Activated T-cell treated with anti-CD3 and anti-CD28 coated beads for 48 hours (primary cell): ENCODE measurements around the gene SPEN.
A peak's percentile ranks its signal among the peaks of the same experiment; 100 is the strongest.
"Not testable (repeated sequence)": the region's sequence is repeated elsewhere in the genome, so short reads cannot be mapped to it uniquely, and the experiment has no call there.

ENCODE experiments used
- DNase-seq: peaks from one replicate; pipeline ENCODE4 v3.0.0-alpha.2; 2020; ENCODE audit warnings: low read depth

SPEN gene, protein sequence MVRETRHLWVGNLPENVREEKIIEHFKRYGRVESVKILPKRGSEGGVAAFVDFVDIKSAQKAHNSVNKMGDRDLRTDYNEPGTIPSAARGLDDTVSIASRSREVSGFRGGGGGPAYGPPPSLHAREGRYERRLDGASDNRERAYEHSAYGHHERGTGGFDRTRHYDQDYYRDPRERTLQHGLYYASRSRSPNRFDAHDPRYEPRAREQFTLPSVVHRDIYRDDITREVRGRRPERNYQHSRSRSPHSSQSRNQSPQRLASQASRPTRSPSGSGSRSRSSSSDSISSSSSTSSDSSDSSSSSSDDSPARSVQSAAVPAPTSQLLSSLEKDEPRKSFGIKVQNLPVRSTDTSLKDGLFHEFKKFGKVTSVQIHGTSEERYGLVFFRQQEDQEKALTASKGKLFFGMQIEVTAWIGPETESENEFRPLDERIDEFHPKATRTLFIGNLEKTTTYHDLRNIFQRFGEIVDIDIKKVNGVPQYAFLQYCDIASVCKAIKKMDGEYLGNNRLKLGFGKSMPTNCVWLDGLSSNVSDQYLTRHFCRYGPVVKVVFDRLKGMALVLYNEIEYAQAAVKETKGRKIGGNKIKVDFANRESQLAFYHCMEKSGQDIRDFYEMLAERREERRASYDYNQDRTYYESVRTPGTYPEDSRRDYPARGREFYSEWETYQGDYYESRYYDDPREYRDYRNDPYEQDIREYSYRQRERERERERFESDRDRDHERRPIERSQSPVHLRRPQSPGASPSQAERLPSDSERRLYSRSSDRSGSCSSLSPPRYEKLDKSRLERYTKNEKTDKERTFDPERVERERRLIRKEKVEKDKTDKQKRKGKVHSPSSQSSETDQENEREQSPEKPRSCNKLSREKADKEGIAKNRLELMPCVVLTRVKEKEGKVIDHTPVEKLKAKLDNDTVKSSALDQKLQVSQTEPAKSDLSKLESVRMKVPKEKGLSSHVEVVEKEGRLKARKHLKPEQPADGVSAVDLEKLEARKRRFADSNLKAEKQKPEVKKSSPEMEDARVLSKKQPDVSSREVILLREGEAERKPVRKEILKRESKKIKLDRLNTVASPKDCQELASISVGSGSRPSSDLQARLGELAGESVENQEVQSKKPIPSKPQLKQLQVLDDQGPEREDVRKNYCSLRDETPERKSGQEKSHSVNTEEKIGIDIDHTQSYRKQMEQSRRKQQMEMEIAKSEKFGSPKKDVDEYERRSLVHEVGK (N-terminal part only)

GRCh38 chr1:15847100-15847892 is at the start of gene SPEN:
Gene SPEN (plus strand): TSS chr1:15847707. CDS start chr1:15848068, 361 bp downstream.
- DNase-seq: peak; percentile 99

- no peak for DNase-seq
Measured at GRCh38 chr1:15799004-15799867, 48.3 kb upstream of the SPEN start.

DNA sequence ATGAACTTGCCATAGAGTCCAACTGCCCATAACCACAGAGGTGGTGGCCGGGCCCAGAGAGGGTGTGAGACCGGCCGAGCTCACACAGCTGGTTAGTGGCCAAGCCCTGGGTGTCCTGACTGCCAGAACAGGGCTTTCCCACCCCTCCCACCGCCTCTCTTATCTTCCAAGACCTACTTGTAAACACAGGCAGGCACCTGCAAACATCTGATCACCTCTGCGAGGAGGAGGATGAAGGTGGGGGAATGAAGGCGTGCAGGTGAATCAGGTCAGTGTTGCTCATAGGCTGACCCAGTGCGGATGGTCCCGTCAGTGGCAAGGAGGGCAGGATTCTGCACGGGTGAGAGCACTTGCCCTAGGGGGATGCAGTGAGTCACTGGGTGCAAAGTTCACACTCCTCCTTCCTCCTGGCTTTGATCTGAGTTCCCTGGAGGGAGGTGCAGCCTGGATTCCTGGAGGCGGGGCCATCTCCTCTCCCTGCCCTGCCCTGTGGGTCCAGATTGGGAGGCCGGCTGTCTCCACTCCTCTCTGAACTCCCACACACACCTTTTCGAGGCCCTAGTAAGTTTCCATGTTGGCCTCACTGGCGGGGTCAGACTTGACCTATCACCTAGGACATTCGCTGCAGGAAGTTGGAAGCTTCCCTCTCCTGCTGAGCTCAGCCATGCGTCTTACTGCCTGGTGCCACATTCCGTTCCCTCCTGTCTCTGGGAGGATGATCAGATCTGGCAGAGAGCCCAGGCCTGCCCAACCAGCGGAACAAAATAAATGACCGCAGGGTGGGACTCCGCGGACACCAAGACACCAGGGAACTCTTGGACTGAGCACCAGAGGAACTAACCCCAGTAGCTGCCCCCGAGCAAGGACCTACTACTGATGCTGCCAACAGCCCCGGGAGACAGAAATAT is 47.3 kb upstream of the SPEN start:
- DNase-seq: no peak

DNA sequence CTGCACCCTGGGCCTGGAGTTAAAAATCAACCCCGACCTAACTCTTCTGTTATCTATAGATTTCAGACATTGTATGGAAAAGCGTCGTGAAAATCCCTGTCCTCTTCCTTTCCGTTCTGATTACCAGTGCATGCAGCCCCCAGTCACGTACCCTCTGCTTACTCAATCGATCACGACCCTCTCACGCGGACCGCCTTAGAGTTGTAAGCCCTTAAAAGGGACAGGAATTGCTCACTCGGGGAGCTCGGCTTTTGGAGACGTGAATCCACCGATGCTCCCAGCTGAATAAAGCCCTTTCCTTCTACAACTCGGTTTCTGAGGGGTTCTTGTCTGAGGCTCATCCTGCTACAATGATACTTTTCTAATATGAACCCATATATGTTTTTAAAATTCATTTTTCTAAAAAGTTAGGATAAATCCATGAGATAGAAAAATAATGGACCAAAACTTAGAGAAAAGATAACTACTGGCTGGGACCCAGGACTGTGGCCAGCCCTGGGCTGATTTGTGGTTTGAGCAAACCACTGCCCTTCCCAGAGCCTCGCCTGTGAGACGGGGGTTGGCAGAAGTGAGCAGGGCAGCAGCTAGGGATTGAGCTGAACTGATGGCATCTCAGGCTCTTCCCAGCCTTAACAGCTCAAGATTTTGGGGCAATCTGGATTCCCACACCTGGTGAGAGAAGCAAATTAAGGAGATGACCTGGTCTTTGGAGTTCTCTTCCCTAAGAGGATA is 45.1 kb upstream of the SPEN start:
- DNase-seq: no peak

GRCh38 chr1:15803380-15803779 is 44.1 kb upstream of the SPEN start:
- no peak for DNase-seq

- no peak for DNase-seq
Measured at GRCh38 chr1:15804060-15804459, 43.4 kb upstream of the SPEN start.

DNA sequence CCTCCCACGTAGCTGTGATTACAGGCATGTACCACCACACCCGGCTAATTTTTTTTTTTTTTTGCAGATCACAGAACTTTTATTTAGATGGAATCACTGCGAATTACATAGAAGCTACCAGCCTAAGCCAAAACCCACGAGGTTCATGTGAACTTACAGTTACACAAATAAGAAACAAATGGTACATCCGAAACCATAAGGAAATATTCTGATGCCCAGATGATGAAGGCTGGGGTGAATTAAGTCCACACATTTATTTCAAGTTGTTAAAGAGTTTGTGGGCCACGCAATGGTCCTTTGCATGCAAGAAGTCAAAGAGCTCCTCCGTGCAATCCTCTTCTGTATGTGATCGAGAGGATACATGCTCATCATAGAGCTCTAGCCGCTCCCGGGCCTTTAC is 40.4 kb upstream of the SPEN start:
- DNase-seq: no peak

DNA sequence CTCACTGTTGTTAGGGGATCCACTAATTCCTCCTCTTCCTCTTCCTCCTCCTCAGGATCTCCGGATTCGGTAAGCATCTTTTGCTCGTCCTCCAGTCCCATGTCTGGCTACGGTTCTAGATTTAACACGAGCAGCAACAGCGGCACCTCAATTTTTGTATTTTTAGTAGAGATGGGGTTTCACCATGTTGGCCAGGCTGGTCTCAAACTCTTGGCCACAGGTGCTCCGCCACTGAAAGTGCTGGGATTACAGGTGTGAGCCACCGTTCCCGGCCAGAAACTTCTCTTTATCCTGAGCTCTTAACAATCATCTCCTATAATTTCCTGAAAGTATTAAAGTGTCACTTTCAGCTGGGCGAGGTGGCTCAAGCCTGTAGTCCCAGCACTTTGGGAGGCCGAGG is 40.0 kb upstream of the SPEN start, which contains the start of gene UQCRHL:
Gene UQCRHL, minus strand, starts transcription at position 101 of the 400 bp plus-strand sequence. Its CDS starts 0 bp downstream, at position 101.
- DNase-seq: not testable (repeated sequence)

DNA sequence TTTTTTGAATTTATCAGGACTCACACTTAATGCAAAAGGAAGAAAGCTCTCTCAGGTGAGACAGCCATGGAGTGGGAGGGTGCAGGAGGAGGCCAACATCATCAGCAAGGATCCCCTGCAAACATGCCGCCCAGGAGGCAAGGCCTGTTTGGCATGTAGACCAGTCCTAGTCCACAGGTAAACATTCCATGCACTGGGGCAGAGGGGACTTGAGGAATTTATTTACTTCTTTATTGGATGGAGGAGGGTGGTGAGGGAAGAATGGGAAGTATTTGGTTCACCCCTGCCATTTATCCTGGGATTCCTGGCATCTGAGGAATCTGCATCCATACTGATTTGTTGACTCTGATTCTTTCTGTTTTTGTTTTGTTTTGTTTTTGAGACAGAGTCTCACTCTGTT is 38.6 kb upstream of the SPEN start:
- no peak for DNase-seq

DNA sequence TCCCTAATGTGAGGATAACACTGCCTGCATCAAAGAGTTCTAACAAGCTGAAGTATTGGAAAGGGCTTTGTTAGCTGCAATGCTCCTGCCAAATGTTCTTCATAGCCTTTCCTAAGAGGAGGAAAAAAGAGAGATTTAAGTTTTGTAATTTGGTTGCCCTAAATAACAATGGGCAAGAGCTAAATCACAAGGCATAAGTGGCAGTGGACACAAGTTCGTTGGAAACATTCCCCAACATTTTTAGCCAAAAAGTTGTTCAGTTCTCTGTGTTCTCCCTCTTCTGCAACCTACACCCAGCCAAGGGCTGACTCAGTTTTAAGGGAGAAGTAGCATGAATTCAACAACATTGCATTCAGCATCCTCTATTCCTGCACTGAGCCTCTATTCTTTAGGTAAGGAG is 37.4 kb upstream of the SPEN start:
- no peak for DNase-seq

- no peak for DNase-seq
Measured at GRCh38 chr1:15816674-15817073, 30.8 kb upstream of the SPEN start.

GRCh38 chr1:15820478-15820877 is 27.0 kb upstream of the SPEN start:
- no peak for DNase-seq

GRCh38 chr1:15825800-15826199 is 21.7 kb upstream of the SPEN start:
- no peak for DNase-seq

DNA sequence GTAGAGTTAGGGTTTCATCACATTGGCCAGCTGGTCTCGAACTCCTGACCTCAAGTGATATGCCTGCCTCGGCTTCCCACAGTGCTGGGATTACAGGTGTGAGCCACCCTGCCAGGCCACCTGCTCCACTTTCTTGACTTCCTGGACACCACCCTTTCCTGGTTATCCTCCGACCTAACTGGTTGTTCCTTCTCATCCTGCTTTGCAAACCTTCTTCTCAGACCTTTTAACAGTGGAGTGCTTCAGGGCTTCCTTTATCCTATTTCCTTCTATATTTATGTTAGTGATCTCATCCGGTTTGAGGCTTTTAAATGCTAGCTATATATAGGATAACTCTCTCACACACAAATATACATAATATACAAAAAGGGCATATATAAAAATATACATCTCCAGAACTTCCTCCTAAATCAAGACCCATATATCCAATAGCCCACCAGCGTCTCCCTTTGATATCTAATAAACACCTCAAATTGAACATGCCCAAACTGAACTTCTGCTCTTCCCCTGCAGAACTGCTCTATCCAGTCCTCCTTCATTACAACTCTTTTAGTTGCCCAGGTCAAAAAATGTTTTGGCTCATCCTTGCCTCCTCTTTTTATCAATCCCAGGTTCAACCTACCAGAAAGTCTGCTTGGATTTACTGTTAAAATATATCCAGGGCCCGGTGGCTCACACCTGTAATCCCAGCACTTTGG is 20.5 kb upstream of the SPEN start:
- no peak for DNase-seq

- not testable (repeated sequence) for DNase-seq
Measured at GRCh38 chr1:15827567-15827966, 19.9 kb upstream of the SPEN start.

- not testable (repeated sequence) for DNase-seq
Measured at GRCh38 chr1:15828931-15829330, 18.6 kb upstream of the SPEN start.

- DNase-seq: no peak
Measured at GRCh38 chr1:15830258-15830657, 17.2 kb upstream of the SPEN start.

DNA sequence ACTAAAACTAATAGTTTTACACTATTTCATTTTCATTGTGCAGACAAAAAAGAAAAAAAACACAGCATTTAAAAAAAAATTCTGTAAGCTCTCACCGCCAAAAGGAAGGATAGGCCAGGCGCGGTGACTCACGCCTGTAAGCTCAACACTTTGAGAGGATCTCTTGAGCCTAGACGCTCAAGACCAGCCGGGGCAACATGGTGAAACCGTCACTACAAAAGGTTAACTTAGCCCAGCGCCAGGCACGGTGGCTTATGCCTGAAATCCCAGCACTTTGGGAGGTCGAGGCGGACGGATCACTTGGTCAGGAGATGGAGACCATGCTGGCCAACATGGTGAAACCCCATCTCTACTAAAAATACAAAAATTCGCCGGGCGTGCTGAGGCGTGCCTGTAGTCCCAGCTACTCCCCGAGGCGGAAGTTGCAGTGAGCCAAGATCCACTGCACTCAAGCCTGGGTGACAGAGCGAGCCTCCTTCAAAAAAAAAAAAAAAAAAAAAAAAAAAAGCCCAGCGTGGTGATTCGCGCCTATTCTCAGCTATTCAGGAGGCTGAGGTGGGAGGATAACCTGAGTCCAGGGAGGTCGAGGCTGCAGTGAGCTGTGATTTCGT is 14.3 kb upstream of the SPEN start:
- peak; percentile 34 for DNase-seq
